MCF 10A (cell line): ENCODE measurements around the gene KCTD18. TPM values are rescaled to one million over a fixed set of nuclear protein-coding genes. Genes with fewer than 3 reads are reported as not detected.

ENCODE experiments used
- BruUV-seq: library from RNA; stranded (reverse); fragments of 400-500 nt; replicated peaks from 2 replicates; lab custom pipeline; 2021; lab: Mats Ljungman, UMichigan
- CTCF ChIA-PET: fragments of 300-600 bp; sonication (Branson Sonifier 250); formaldehyde crosslinking; extraction: SDS; loops from one replicate; lab custom pipeline; 2021; ENCODE audit warnings: antibody characterized with exemption, inconsistent platforms; lab: Yijun Ruan, JAX
- POLR2A ChIA-PET: fragments of 300-600, 350-650 bp; sonication (Branson Sonifier 250); formaldehyde crosslinking; extraction: SDS; loops from one replicate; lab custom pipeline; 2020; ENCODE audit warnings: antibody characterized with exemption, inconsistent platforms; lab: Yijun Ruan, JAX
- DNase-seq: peaks from one replicate; pipeline ENCODE4 v3.0.0-alpha.2; 2018; ENCODE audit not compliant: unreplicated experiment
- H3K27ac Mint-ChIP-seq: one replicate; pipeline ENCODE4 v1.8.0; 2022; ENCODE audit warnings: mild to moderate bottlenecking, low read depth, mixed read lengths; ENCODE audit not compliant: unreplicated experiment
- H3K27me3 Mint-ChIP-seq: one replicate; pipeline ENCODE4 v1.8.0; 2022; ENCODE audit warnings: mixed read lengths; ENCODE audit not compliant: insufficient read depth, unreplicated experiment
- H3K36me3 Mint-ChIP-seq: one replicate; pipeline ENCODE4 v1.8.0; 2022; ENCODE audit warnings: mild to moderate bottlenecking, moderate library complexity, mixed read lengths; ENCODE audit not compliant: insufficient read depth, unreplicated experiment
- H3K4me1 Mint-ChIP-seq: one replicate; pipeline ENCODE4 v1.8.0; 2022; ENCODE audit warnings: mixed read lengths; ENCODE audit not compliant: insufficient read depth, unreplicated experiment
- H3K4me3 Mint-ChIP-seq: one replicate; pipeline ENCODE4 v1.8.0; 2022; ENCODE audit warnings: mild to moderate bottlenecking, moderate library complexity, mixed read lengths; ENCODE audit not compliant: unreplicated experiment
- H3K9me3 Mint-ChIP-seq: one replicate; pipeline ENCODE4 v1.8.0; 2022; ENCODE audit warnings: mixed read lengths; ENCODE audit not compliant: unreplicated experiment
- intact Hi-C: fragments of 100-400 bp; cut with micrococcal nuclease; formaldehyde crosslinking; loops from 2 replicates; pipeline ENCODE4 v1.14.1; 2022
- total RNA-seq: library from RNA; stranded (reverse); gene quantifications from 2 replicates; pipeline ENCODE4 v1.2.3, GENCODE V29; 2022
- TF ChIP-seq, protein P1 (sequence below): fragments of 200-600 bp; IDR thresholded peaks from one replicate; pipeline ENCODE4 v1.8.0; 2022; ENCODE audit warnings: antibody characterized with exemption, mild to moderate bottlenecking; ENCODE audit not compliant: unreplicated experiment

The KCTD18 gene
- total RNA-seq, 1 experiment from 2014 or later = 13.5 TPM

DNA sequence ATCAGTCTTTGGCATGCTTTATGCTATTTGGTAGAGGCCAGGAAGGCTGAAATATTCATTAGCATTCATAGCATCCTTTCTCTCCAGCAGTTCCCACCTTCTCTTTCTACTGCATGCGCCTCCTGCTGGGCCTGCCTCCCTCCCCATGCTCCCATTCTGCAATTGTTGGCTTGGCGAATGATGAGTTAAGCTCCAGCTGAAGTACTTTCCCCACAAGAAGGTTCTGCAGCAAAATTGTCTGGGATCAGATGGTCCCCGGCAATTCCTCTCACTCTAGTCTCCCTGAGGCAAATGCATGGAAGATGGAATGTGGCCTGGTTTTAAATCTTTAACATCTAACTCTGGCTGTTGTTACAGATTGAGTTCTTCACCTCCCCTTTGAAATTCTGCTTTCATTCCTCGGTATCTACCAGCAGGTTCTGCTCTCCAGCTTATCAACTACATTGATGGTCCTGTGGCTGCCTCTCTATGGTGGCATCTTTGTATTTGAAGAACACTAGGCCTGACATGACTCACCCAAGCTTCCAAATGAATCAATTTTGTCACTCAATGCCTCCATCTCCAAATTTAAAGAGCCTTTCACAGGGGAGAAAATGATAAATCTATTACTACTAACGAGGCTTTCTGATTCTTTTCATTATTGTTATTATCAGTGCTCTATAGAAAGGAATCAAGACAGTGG is 55.9 kb downstream of the KCTD18 start:
- BruUV-seq = no TSS peak
- Mint-ChIP-seq H3K27me3 (no peaks in the 10 kb centered on the region), H3K4me3 (no peak overlapping the region), H3K36me3 (peaks cover 4% of the 10 kb centered on the region), H3K9me3 (no peaks in the 10 kb centered on the region), H3K27ac (no peak overlapping the region), H3K4me1 (peaks cover 10% of the 10 kb centered on the region)
- no peak for DNase-seq
- CTCF ChIA-PET = interaction anchor here (0.7 to 3.0 kb wide), 5 partner anchors 16 to 474 kb away, joined by 3 to 7 read pairs (median 4); no protein-coding TSS in a partner anchor
- POLR2A ChIA-PET = interaction anchor here (0.6 to 0.7 kb wide), 3 partner anchors 87 to 264 kb away, joined by 3 read pairs; no protein-coding TSS in a partner anchor
- TF ChIP-seq, protein P1, sequence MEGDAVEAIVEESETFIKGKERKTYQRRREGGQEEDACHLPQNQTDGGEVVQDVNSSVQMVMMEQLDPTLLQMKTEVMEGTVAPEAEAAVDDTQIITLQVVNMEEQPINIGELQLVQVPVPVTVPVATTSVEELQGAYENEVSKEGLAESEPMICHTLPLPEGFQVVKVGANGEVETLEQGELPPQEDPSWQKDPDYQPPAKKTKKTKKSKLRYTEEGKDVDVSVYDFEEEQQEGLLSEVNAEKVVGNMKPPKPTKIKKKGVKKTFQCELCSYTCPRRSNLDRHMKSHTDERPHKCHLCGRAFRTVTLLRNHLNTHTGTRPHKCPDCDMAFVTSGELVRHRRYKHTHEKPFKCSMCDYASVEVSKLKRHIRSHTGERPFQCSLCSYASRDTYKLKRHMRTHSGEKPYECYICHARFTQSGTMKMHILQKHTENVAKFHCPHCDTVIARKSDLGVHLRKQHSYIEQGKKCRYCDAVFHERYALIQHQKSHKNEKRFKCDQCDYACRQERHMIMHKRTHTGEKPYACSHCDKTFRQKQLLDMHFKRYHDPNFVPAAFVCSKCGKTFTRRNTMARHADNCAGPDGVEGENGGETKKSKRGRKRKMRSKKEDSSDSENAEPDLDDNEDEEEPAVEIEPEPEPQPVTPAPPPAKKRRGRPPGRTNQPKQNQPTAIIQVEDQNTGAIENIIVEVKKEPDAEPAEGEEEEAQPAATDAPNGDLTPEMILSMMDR = no peak
- intact Hi-C loops = no loop called here

DNA sequence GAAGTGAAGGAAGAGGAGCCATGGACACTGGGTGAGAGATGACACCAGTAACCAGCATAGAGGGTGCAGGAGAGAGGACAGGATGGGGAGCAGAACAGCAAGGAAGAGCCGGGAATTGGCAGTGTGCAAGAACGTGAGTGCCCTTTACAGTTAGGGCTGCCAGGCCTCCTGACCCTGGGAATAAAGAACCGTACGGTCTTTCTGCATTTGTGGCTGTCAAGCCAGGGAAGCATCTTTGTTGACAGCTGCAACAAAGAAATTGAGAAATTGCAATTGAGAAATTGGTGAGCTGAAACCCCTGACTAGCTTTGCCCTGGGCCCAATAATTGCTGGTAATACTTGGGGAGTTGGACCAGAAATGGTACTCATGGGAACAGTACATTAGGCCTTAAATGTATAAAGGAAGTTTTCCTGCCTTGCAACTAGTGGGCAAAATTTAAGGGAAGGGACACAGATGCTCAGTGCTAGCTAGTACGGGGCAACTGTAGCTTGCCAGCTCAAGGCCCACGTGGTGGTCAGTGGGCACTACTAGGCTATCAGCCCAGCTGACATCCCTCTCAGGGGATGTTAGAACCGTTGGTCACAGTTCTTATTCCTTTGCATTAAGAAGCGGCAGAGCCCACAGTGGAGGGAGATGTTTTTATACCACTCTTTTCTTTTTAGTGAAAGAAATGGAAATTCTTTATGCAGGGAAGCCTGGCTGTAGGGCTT is 56.6 kb downstream of the KCTD18 start:
- H3K27ac Mint-ChIP-seq = no peak overlapping the region
- intact Hi-C loops = no loop called here
- ChIA-PET POLR2A (interaction anchor here (0.6 to 0.7 kb wide), 3 partner anchors 86 to 263 kb away, joined by 3 read pairs; no protein-coding TSS in a partner anchor), CTCF (interaction anchor here (0.7 to 1.0 kb wide), 3 partner anchors 18 to 473 kb away, joined by 3 to 7 read pairs (median 4); no protein-coding TSS in a partner anchor)
- no peaks in the 10 kb centered on the region for H3K9me3 Mint-ChIP-seq
- TF ChIP-seq, protein P1 = no peak
- no peak for DNase-seq
- H3K4me3 Mint-ChIP-seq = no peak overlapping the region
- BruUV-seq = no TSS peak
- H3K36me3 Mint-ChIP-seq = peaks cover 4% of the 10 kb centered on the region
- no peaks in the 10 kb centered on the region for H3K27me3 Mint-ChIP-seq
- H3K4me1 Mint-ChIP-seq = peaks cover 10% of the 10 kb centered on the region

DNA sequence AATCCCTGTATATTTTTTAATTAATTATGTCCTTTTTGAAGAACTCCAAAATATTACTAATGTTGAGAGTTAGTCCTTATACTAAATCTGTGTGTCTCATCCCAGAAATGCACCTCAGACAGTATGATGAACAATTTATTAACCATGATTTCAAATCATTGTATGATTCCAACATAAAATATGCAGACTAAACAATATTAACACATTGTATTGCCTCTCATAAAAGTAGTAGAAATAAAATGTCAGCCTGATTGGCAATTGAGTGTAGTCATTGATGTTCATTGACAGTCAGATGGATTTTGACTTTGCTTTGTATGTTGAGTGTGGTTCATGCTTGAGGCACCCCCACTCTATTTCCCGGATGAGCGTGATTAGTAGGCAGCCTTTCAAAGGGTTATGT is 57.5 kb downstream of the KCTD18 start:
- Mint-ChIP-seq H3K27me3 (no peaks in the 10 kb centered on the region), H3K36me3 (peaks cover 4% of the 10 kb centered on the region)
- POLR2A ChIA-PET = no interaction called here

More for the DNA sequence above, 57.5 kb downstream of the KCTD18 start:
- H3K27ac Mint-ChIP-seq = no peak overlapping the region
- H3K4me3 Mint-ChIP-seq = no peak overlapping the region
- TF ChIP-seq, protein P1 = no peak
- BruUV-seq = no TSS peak
- intact Hi-C loops = no loop called here
- DNase-seq = no peak
- CTCF ChIA-PET = no interaction called here
- H3K9me3 Mint-ChIP-seq = no peaks in the 10 kb centered on the region
- peaks cover 10% of the 10 kb centered on the region for H3K4me1 Mint-ChIP-seq
